Left lobe of liver (tissue), 2 donors: ENCODE results near the gene LRRC15. TPM values are rescaled to one million over a fixed set of nuclear protein-coding genes. Genes with fewer than 3 reads are reported as not detected.

Source experiments
- ATAC-seq: fragments of 200-7000 bp; cut with Tn5 transposase; one replicate; pipeline ENCODE4 v1.9.1; 2020; ENCODE audit warnings: mild to moderate bottlenecking, moderate library complexity
- DNase-seq: peaks from one replicate; pipeline ENCODE4 v3.0.0-alpha.2; 2020; ENCODE audit warnings: low spot score
- total RNA-seq: library from RNA; stranded (reverse); gene quantifications from one replicate; pipeline ENCODE4 v1.2.1, GENCODE V29; 2021
- donor health status: DM: no; HTN: no; CAD: no; lungs with moderate emphysema.
- donor health status: DM: no; HTN: yes; CAD: no.

Gene LRRC15
- total RNA-seq: not detected

DNA sequence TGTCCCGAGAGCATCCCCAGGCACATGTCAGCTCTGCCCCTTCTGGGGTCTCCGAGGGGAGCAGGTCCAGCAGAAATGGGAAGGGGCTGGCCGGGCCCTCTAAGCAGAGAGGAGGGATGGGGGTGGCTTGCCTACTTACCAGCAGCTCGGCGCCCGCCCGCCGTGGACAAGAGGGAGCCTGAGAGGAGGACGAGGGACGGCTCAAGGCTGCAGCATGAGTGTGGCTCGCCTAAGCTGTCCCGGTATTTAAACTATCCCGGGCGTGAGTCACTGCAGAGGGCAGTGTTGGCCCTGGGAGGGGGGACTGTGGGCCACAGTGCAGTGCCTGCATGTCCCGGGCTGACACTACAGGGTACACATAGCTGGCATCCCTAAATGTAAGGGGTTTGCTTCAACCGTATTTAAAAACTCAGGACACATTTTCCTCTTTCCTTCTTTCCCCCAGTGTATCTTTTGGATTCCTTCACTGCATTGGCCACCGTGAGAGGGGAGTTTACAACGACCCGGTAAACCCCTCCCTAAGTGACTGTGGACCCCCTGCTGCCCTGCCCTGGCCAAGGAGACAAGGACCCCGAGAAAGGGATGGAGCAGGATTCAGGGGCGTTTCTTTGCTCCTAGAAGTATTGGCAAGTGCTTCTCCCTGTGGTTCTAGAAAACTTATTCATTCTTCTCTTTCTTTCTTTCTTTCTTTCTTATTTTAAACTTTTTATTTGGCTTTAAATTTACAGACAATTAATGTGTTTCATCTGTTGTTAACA lies at the start of gene LRRC15:
Gene LRRC15 (minus strand): TSS at position 222 of the 758 bp plus-strand sequence. CDS start 8,700 bp downstream, outside the sequence.
- no peak for DNase-seq

DNA sequence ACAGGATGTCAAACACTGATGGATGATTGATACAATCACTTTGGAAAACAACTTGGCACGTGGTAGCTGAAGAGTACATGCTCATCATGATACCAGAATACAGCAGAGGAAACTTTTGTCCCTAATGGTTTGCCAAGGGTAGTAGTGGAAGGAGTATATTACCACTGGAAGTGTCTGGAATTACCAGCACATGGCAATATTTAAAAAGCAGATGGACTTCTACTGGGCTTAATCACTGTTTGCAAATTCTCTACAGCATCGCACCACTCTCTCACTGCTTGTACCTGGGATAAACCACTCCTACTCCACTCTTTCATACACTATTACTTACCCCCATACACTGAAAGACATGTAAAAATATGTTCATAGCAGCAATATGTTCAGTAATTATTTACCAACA lies 49.1 kb upstream of the LRRC15 start:
- no peak for DNase-seq
- no peak for ATAC-seq

More for the DNA sequence above, at the start of gene LRRC15:
- peak; percentile 79 for ATAC-seq

DNA sequence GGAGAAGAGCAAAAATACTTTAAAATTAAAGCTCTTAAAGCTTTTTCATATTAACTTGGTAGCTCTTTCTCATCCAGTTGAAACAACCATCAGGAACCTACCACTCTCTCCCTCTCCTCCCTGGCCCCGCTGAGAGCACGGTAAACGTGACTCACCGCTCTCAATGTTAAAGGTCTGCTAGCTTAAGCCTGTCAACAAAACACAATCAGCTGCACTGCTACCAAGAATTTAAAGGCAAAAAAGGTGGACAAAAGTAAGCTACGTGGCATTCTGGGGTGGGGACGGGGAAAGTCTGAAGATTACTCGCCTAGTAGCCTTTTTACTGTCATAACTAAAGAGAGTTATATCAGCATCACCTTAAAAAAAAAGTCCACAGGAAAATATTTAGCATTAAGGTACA lies 37.9 kb upstream of the LRRC15 start:
- ATAC-seq: no peak
- no peak for DNase-seq

DNA sequence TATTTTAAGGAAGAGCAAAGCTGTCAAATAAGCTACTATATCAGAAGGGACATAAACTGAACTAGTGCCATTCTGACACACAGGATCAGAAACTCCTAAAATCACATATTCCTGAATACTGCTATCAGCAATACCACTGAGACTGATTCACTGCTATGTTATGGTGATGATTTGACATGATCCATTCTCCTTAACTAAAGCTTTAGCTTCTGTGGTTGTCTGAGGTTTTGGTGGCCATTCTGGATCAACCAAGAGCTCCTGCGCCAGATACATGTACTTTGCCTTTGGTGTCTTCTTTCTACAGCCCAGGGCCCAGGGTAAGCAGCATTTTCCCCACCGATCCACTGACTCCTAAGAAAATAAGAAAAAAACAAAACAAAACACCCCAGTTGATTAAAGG lies 36.2 kb upstream of the LRRC15 start:
- DNase-seq (no peak), ATAC-seq (no peak)

DNA sequence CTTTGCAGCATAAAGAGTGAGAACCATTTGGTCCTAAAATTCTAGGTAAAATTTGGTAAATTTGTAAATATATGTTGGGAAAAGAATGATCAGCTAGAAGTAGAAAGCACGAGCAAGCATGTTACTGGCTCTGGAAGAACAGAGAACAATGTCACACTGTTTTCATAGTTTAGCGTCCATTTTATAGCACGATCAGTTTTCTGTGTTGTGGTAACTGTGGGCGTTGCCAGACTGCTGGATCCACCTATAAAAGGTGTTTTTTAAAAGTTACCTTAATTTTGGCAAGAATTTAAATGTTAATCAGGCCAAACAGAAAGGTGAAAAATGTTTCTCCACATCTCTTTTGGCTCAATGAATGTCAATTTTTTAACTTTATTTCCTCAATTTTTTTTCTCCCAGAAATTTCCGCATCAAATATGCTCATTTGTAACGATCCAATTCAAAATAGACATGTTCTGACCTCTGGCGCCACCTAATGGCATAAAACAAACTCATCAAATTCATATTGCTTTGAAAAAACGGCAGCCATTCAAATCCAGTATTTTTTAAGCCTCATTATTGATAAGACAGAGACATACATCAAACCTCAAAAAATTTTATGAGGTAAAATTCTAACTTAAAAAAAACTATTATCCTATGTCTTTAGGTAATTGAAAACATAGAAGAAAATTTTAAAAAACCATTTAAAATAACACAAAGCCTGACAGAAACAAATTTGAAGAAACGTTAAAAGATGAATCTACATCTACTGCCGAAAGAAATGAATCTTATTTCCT lies 35.0 kb upstream of the LRRC15 start:
- ATAC-seq (peak; percentile 76), DNase-seq (no peak)

DNA sequence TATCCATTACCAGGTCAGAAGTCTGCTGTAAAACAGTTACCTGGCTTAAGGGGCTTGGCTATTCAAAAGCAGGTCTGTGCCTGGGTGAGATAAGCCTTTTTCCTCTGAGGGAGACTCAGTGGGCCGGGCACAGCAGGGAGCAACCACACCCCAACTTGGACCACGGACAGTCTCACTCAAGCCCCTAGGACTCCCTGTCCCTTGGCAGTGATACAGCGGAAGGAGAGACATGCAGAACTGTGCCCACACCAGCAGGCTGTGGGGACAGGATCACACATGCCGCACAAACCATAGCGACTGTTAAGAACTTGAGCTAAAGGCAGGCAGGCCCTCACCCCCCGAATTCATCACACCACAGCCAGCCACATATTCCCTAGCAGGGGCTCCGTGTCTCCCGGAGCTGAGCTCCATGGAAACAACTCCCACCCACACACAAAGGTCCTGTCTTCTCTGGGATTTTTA lies 32.4 kb upstream of the LRRC15 start:
- DNase-seq (no peak), ATAC-seq (no peak)

DNA sequence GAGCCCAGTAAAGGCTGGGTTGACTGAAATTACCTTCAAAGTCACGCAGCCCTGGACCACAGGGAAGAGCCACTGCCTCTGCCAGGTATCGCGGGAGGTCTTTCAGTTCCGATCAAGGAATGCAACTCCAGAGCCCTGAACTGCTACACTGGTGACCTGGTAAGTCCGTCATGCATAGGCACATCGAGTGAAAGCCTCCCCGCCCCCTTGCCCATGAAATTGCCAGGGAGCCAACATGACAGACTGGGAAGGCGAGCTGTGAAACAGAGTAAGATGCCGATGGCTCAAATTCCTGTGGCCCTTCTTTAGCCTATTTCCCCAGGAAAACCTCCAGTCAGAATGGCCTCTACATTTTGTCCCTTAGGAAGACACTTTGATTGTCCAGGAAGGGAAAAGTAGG lies 31.8 kb upstream of the LRRC15 start:
- ATAC-seq (no peak), DNase-seq (no peak)

DNA sequence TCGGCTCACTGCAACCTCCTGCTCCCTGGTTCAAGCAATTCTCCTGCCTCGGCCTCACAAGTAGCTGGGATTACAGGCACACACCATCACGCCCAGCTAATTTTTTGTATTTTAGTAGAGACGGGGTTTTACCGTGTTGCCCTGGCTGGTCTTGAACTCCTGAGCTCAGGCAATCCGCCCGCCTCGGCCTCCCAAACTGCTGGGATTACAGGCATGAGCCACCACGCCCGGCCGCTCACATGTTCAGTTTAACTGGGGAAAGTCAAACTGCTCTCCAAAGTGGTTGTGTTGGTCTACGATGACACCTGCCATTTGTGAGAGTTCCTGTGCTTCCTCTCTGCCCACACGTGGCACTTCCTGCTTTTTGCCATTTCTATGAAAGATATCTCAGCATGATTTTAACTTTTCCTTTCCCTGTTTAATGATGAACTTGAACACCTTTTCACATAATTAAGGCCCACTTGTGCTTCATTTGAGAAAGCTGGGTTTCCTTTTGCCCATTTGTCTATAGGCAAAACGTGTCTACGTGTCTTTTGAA lies 30.4 kb upstream of the LRRC15 start:
- ATAC-seq (no peak), DNase-seq (no peak)

DNA sequence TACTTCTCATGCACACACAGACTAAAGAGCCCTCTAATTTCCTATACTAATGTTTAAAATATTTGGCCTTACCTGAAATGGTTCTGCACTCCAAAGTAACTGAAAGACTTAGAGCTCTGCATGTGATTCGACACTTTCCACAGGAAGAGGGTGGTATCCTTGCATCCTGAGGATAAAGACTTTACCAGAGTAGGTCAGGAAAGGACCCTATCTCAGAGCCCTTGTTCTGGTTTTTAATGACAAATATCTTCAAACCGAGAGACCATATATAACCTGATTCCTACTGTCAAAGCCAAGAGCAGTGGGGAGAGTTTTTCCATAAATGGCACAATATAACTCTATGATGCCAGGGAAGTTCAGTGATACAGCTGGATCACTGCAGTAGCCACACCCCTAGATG lies 29.6 kb upstream of the LRRC15 start, which contains the start of gene GP5:
Gene GP5 (minus strand): TSS at position 101 of the 400 bp plus-strand sequence. CDS start 984 bp downstream, outside the sequence.
- ATAC-seq (no peak), DNase-seq (no peak)

DNA sequence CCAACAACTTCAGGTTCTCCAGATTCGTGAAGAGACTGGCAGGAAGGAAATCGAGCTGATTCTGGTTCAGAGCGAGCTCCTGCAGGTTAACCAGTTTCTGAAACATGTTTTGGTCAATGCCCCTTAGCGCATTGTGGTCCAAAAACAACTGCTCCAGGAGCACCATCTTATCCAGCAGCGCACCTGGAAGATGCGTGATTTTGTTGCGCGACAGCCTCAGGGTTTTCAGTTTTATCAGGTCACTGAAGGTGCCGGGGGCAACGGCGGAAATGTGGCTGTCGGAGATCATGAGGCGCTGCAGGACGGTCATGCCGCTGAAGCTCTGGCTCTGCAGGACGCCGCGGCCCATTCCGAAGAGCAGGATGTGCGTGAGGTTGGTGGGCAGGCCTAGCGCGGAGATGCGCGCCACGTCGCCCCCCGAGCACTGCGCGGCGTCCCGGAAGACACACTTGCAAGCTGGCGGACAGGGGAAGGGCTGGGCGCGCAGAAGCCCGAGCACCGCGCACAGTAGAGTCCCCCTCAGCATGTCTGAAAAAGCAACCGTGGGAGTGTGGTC lies 28.3 kb upstream of the LRRC15 start:
- no peak for DNase-seq
- ATAC-seq: no peak

DNA sequence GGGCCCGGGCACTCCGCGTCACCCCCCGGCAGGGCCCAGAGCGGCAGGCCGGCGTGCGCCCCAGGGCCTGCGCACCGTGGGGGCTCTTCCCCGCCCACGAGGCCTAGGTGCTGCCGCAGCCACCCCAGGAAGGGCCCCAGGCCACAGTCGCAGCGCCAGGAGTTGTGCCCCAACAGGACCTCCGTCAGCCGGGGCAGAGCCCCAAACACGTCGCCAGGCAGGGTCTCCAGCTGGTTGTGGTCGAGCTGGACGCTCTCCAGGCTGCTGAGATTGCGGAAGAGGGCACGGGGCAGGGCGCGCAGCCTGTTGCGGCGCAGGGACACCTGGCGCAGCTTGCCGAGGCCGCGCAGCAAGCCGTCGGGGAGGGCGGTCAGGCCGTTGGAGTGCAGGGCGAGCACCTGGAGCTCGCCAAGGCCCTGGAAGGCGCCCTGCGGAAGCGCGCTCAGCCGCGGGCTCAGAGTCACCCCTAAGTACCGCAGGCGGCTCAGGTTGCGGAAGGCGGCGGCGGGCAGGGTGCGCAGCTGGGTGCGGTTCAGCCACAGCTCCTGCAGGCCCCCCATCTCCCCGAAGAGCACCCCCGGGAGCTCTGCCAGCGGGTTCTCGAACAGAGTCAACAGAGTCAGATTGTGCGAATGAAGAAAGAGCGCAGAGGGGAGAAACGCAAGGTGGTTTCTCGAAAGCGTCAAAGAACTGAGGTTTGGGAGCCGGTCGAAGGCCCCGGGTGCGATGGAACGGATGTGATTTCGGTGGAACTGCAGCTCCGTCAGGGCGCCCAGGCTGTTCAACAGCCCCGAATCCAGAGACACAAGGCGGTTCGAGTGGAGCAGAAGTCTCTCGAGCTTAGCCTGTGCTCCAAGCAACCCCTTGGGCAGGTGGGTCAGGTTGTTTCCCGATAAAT lies 27.6 kb upstream of the LRRC15 start:
- ATAC-seq (peak; percentile 57), DNase-seq (peak; percentile 54)

DNA sequence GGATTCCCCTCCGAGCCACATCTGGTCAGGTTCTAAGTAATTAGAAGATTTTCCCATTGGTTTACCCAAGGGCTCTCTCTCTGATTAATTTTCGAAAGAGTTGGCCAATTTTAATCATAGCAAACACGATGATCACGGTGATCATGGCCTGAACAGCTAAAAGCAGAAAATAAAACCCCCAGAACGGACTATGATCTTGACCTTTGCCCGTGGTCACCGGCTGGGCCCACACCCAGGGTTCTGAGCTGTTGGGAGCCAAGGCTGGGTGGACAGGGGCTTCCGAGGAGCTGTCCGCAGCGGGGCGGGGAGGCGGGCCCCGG lies 27.0 kb upstream of the LRRC15 start:
- peak; percentile 78 for ATAC-seq
- peak; percentile 71 for DNase-seq

DNA sequence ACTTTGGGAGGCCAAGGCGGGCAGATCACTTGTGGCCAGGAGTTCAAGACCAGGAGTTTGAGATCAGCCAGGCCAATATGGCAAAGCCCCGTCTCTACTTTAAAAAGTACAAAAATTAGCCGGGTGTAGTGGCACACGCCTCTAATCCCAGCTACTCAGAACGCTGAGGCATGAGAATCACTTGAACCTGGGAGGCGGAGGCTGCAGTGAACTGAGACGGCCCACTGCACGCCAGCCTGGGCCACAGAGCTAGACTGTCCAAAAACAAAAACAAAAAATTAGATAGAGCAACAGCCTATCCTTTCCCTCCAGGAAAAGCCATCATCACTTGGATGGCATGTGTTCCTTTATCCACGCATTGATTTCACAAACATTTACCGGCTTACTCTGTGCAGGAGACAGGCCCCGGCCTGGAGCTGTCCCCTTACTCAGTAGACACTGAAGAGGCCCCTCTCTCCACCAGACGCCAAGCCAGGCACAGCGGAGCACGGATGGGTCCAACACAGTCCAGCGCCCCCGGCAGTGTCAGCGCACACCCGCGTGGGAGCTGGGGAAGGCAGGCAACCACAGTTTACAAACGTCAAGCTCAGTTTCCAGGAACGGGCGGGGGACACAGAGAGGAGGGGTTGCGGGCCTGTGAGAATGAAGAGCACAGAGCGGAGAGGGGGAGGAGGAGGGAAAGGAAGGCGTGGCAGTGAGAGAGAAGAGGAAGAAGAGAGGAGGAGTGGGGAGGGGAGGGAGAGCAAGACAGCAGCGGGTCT lies 26.4 kb upstream of the LRRC15 start:
- peak; percentile 59 for DNase-seq

DNA sequence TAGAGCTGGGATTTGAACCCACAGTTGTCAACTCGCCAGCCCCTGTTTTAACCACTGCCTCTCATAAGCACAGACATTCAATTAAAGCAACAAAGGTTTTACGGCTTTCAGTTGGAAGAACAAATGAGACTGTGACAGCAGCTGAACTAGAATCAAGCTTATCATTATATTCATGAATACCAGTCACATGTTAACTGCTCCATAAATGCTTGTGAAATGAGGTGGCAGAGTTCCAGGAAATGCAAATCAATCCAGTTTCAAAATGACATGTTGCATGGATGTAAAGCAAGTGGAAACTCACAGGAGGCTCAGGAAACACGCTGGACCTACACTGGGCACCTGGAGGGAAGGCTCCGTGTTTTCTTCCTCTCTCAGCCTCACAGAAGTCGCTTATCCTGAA lies 25.7 kb upstream of the LRRC15 start:
- DNase-seq: no peak
- no peak for ATAC-seq

More for the DNA sequence above, 26.4 kb upstream of the LRRC15 start:
- ATAC-seq: peak; percentile 73

DNA sequence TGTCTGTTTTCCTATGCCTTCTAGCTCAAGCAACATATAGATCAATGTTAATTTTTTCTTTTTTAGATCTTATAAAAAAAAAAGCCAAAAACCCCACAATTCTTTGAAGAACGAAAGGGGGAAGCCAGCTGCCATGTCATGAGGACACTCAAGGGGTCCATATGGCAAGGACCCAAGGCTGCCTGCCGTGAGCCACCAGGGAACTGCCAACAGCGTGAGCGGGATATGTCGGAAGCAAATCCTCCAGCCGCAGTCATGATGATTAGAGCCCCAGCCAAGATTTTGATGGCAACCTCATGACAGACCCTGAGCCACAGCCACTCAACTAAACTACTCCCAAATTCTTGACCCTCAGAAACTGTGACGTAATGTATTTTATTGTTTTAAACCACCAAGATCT lies 23.0 kb upstream of the LRRC15 start:
- no peak for ATAC-seq

DNA sequence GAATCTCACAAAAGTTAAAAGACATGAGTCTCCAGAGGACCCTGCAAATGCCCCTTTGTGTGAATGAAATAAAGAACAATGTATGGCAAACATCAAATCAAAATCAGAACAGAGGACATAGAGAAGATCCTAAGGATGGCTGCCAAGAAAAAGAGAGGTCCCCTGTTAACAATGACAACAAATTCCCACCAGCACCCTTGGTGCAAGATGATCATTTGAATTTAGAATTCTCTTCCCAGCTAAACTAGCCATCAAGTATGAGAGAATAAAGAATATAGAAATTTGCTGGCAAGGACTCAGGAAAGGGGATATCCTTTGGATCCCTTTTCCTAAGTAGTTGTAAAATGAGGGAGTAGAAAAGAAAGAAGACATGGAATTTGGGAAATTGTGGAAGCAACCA lies 21.3 kb upstream of the LRRC15 start:
- DNase-seq (no peak), ATAC-seq (no peak)

More for the DNA sequence above, 23.0 kb upstream of the LRRC15 start:
- no peak for DNase-seq

DNA sequence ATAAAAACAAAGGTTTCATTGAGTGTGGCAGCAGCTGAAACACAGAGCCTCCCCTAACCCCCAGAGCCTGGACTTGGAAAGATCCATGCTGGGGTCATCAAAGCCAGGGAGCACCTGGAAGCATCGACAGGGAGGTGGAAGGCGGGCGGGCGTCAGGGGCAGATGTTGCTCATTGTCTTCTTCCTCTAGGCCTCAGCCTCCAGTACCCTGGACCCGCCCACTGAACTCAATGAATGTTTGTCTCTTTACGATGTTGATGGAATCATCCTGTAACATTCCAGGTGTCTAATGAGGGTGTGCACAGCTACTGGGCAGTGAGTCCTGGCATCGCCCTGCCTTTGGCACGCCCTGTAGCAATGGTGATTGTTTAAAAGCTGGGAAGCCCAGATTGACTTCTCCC lies 19.7 kb upstream of the LRRC15 start:
- DNase-seq (no peak), ATAC-seq (no peak)

DNA sequence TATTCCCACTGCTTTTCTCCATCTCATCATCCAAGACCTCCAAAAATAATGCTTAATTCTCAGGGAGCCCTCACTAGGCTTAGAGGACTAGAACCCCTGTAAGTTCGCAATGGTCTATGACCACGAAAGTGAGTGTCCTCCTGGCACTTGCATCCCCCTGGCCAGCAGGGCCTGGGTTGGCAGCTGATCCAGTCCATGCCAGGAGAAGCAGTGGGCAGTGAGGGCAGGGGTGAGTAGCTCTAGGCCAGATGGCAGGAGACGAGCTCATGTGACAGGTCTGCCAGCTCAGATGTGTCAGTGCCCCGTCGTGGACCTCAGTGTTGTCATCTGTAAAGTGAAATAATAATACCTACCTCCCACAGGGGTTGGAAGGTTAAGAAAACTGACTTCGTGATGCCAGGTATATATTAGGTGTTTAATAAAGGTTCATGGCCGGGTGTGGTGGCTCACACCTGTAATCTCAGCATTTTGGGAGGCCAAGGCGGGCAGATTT lies 18.4 kb upstream of the LRRC15 start:
- DNase-seq: no peak
- ATAC-seq: no peak

DNA sequence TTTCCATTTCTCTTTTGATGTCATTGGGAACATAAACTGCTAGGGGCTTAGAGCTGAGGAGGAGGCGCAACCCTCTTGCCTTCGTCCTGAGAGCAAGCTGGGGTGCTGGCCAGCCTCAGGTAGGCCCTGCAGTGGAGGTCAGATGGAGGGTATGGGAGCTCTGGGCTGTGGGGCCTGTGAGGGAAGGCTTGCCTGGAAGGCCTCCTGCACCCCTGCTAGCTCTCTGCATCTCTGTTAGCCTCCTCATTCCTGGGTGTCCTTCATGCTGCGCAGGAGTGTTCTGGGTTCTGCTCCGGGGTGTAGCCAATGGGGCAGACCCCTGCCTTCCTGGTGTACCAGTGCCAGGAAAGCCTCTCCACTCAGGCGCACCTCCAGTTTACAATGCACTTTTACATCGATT lies 17.7 kb upstream of the LRRC15 start:
- DNase-seq (no peak), ATAC-seq (no peak)

DNA sequence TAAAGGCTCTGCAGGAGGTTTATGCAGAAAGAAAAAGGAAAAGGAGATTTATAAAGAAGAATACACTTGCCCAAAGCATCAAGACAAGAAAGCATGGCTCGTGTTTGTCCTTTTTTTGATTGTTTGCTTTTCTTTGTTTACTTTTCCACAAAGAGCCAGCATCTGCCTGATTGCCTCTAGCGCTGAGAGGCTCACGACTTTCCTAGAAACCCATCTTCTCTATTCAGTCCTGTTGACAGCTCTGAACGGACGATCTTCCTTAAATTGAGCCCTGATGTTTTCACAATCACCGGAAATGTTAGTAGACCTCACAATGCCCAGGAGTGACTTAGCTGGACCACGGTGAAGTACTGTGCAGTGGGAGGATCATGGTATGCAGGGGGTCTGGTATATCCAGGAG lies 17.1 kb upstream of the LRRC15 start:
- ATAC-seq: peak; percentile 57
- DNase-seq: no peak
